H1 (cell line): Measurements from ENCODE around the gene SFRP2.

Experiments
- EP300 ChIP-seq, 2 experiments: IDR thresholded peaks; 1 replicate in 1 of 2; 2 replicates in 1 of 2; pipeline ENCODE4 v1.6.1; 2011 to 2012; ENCODE audit warnings: low read depth in 2 of 2, low read length in 2 of 2, mild to moderate bottlenecking in 2 of 2, borderline replicate concordance in 1 of 2, inconsistent platforms in 1 of 2, moderate library complexity in 1 of 2
- EZH2 ChIP-seq: fragments of 200-600 bp; sonication (generic); IDR thresholded peaks from 2 replicates; pipeline ENCODE4 v1.7.1; 2012; ENCODE audit warnings: low read depth, mild to moderate bottlenecking, moderate library complexity, low read length, inconsistent platforms; ENCODE audit not compliant: severe bottlenecking
- JUN ChIP-seq: IDR thresholded peaks from 2 replicates; pipeline ENCODE4 v1.6.1; 2011; ENCODE audit warnings: low read depth, mild to moderate bottlenecking, improper control_type of control experiment, low read length
- POLR2A ChIP-seq, 2 experiments: IDR thresholded peaks; 1 replicate in 1 of 2; 2 replicates in 1 of 2; pipeline ENCODE4 v1.6.1; 2011; ENCODE audit warnings: low read depth in 2 of 2, low read length in 2 of 2, mild to moderate bottlenecking in 2 of 2; ENCODE audit errors: control extremely low read depth in 1 of 2
- POLR2AphosphoS5 ChIP-seq: IDR thresholded peaks from 2 replicates; pipeline ENCODE4 v1.6.1; 2011; ENCODE audit warnings: low read depth, low read length
- RAD21 ChIP-seq, 2 experiments: IDR thresholded peaks in 1 of 2; conservative IDR thresholded peaks in 1 of 2; 2 replicates each; pipeline ENCODE4 v1.6.1; 2011; ENCODE audit warnings: low read depth in 2 of 2, low read length in 2 of 2, improper control_type of control experiment in 1 of 2, inconsistent platforms in 1 of 2, mild to moderate bottlenecking in 1 of 2, moderate library complexity in 1 of 2
- TAF1 ChIP-seq: IDR thresholded peaks from 2 replicates; pipeline ENCODE4 v1.6.1; 2011; ENCODE audit warnings: mild to moderate bottlenecking, low read depth, low read length
- TBP ChIP-seq: IDR thresholded peaks from 2 replicates; pipeline ENCODE4 v1.6.1; 2011; ENCODE audit warnings: low read depth, low read length, improper control_type of control experiment
- YY1 ChIP-seq: IDR thresholded peaks from 2 replicates; pipeline ENCODE4 v1.6.1; 2011; ENCODE audit warnings: low read depth, mild to moderate bottlenecking, low read length
- ZNF274 ChIP-seq: IDR thresholded peaks from 2 replicates; pipeline ENCODE4 v1.7.0; 2012; ENCODE audit warnings: low read length, borderline replicate concordance; ENCODE audit errors: extremely low read depth
- TF ChIP-seq, protein P1 (sequence below), 3 experiments: IDR thresholded peaks; 1 replicate in 2 of 3; 2 replicates in 1 of 3; pipeline versions ENCODE4 v1.5.1 to v1.6.1; 2011; ENCODE audit warnings: low read length in 3 of 3, mild to moderate bottlenecking in 3 of 3, inconsistent platforms in 2 of 3, low read depth in 1 of 3, moderate library complexity in 1 of 3; ENCODE audit not compliant: insufficient read depth in 1 of 3; ENCODE audit errors: control extremely low read depth in 1 of 3
- TF ChIP-seq, protein P2 (sequence below): IDR thresholded peaks from 2 replicates; pipeline ENCODE4 v1.6.1; 2012; ENCODE audit warnings: inconsistent platforms
- TF ChIP-seq, protein P3 (sequence below): IDR thresholded peaks from 2 replicates; pipeline ENCODE4 v1.6.1; 2012; ENCODE audit warnings: low read length, inconsistent platforms
- TF ChIP-seq, protein P4 (sequence below): IDR thresholded peaks from 2 replicates; pipeline ENCODE4 v1.6.1; 2011; ENCODE audit warnings: low read depth, mild to moderate bottlenecking, low read length; ENCODE audit not compliant: insufficient read depth

GRCh38 chr4:153776601-153777000, 12.3 kb downstream of the SFRP2 start:
- TF ChIP-seq, protein P1, sequence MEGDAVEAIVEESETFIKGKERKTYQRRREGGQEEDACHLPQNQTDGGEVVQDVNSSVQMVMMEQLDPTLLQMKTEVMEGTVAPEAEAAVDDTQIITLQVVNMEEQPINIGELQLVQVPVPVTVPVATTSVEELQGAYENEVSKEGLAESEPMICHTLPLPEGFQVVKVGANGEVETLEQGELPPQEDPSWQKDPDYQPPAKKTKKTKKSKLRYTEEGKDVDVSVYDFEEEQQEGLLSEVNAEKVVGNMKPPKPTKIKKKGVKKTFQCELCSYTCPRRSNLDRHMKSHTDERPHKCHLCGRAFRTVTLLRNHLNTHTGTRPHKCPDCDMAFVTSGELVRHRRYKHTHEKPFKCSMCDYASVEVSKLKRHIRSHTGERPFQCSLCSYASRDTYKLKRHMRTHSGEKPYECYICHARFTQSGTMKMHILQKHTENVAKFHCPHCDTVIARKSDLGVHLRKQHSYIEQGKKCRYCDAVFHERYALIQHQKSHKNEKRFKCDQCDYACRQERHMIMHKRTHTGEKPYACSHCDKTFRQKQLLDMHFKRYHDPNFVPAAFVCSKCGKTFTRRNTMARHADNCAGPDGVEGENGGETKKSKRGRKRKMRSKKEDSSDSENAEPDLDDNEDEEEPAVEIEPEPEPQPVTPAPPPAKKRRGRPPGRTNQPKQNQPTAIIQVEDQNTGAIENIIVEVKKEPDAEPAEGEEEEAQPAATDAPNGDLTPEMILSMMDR (IDR thresholded peaks at IDR 0.05; ENCODE audit: control extremely low read depth in 1 of 3, insufficient read depth in 1 of 3, low read depth in 1 of 3, low read length in 3 of 3): no peak
- no peak for TF ChIP-seq POLR2AphosphoS5
- TF ChIP-seq TBP: no peak
- no peak for TF ChIP-seq RAD21 (IDR thresholded peaks at IDR 0.05 in 1 of 2, conservative IDR thresholded peaks at IDR 0.05 in 1 of 2; ENCODE audit: low read depth in 2 of 2, low read length in 2 of 2)
- TF ChIP-seq YY1: no peak
- no peak for TF ChIP-seq POLR2A (IDR thresholded peaks at IDR 0.05; ENCODE audit: control extremely low read depth in 1 of 2, low read depth in 2 of 2, low read length in 2 of 2)
- no peak for TF ChIP-seq TAF1
- TF ChIP-seq JUN: no peak
- TF ChIP-seq, protein P2, sequence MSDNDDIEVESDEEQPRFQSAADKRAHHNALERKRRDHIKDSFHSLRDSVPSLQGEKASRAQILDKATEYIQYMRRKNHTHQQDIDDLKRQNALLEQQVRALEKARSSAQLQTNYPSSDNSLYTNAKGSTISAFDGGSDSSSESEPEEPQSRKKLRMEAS: no peak
- TF ChIP-seq EZH2: no peak
- TF ChIP-seq, protein P3, sequence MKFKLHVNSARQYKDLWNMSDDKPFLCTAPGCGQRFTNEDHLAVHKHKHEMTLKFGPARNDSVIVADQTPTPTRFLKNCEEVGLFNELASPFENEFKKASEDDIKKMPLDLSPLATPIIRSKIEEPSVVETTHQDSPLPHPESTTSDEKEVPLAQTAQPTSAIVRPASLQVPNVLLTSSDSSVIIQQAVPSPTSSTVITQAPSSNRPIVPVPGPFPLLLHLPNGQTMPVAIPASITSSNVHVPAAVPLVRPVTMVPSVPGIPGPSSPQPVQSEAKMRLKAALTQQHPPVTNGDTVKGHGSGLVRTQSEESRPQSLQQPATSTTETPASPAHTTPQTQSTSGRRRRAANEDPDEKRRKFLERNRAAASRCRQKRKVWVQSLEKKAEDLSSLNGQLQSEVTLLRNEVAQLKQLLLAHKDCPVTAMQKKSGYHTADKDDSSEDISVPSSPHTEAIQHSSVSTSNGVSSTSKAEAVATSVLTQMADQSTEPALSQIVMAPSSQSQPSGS: no peak
- no peak for TF ChIP-seq ZNF274
- TF ChIP-seq, protein P4, sequence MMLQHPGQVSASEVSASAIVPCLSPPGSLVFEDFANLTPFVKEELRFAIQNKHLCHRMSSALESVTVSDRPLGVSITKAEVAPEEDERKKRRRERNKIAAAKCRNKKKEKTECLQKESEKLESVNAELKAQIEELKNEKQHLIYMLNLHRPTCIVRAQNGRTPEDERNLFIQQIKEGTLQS: no peak
- no peak for TF ChIP-seq EP300 (IDR thresholded peaks at IDR 0.05; ENCODE audit: borderline replicate concordance in 1 of 2, low read depth in 2 of 2, low read length in 2 of 2)
